ENCODE measurements around the gene TALDO1.

- TF ChIP-seq CTCF (IDR thresholded peaks at IDR 0.05) (no peak), EZH2 (IDR thresholded peaks at IDR 0.05) (no peak)
These were observed 14.2 kb upstream of the TALDO1 start for GRCh38 chr11:733072-733471.
